ENCODE data around the gene ZMYND8.

- TF ChIP-seq POLR2AphosphoS5 (IDR thresholded peaks at IDR 0.05) (no peak), CTCF (IDR thresholded peaks at IDR 0.05) (no peak)
Measured at GRCh38 chr20:47283411-47283810, 73.1 kb downstream of the ZMYND8 start.
